HL-60/S4 treated with retinoic acid at 250 ng/mL for 4 days and 3 days (cell line): ENCODE measurements around the gene CCDC149.

Experiments used
- in situ Hi-C: fragments of 300-500 bp; cut with MboI; formaldehyde crosslinking; loops from 2 replicates; pipeline ENCODE4 v1.7.0; 2022; ENCODE audit warnings: low sequenced_read_pairs

Gene CCDC149

DNA sequence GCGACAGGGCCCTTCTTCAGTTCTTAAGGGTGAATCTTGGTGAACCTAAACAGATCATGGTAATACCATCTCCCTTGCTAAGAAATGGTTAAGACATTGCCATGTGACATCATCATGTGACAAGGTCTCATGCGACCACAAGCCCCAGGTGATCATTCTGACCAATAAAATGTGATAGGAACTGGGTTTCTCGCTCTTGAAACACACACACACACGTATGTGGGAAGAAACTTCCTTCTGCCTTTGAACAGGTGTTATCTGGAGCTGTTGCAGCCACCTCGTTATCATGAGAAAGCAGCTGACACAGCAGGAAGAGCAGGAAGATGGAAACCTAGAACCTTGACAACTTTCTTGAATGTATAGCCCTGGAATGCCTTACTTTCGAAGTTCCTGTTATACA is 107.3 kb downstream of the CCDC149 start:
- in situ Hi-C loops = no loop called here

DNA sequence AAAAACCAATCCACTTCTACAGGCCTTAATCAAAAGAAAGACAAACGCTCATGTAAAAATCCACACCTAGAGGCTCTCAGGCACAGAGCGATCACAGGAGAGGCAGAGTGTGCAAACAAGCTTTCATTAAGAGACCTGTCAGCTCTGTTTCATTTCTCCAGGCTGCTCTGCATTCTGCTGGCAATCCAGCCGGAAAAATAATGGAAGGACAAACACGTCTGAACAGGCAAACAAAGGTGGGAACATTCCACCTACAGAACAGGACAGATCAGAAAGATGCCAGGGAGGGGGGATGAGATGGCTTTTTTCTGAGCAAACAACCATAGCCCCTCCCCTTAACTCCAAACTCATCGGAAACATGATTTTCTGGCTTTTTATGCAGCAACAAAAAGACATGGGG is 107.8 kb downstream of the CCDC149 start:
- in situ Hi-C loops = no loop called here

GRCh38 chr4:24802648-24803047 is 110.2 kb downstream of the CCDC149 start:
- in situ Hi-C loops = no loop called here

GRCh38 chr4:24801136-24801855 is 111.5 kb downstream of the CCDC149 start:
- in situ Hi-C loops = no loop called here

GRCh38 chr4:24800325-24800895 is 112.4 kb downstream of the CCDC149 start:
- in situ Hi-C loops = no loop called here

- in situ Hi-C loops = no loop called here
Measured at GRCh38 chr4:24799544-24800324, 113.1 kb downstream of the CCDC149 start.

DNA sequence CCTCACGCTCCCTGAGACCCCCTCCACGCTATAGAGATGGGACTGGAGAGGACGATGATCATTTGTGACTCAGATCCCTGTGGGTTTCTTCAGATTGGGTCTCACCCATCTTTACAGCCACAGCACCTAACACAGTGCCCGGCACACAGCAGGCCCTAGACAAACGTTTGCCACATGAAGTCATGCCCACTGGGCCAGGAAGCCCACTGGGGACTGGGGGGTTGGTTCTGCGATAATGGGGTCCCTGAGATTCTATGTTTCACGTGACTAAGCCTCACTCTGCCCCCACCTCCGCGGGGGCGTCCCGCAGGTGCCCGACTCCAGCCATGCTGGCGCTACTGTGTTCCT is 113.7 kb downstream of the CCDC149 start:
- in situ Hi-C loops = no loop called here

DNA sequence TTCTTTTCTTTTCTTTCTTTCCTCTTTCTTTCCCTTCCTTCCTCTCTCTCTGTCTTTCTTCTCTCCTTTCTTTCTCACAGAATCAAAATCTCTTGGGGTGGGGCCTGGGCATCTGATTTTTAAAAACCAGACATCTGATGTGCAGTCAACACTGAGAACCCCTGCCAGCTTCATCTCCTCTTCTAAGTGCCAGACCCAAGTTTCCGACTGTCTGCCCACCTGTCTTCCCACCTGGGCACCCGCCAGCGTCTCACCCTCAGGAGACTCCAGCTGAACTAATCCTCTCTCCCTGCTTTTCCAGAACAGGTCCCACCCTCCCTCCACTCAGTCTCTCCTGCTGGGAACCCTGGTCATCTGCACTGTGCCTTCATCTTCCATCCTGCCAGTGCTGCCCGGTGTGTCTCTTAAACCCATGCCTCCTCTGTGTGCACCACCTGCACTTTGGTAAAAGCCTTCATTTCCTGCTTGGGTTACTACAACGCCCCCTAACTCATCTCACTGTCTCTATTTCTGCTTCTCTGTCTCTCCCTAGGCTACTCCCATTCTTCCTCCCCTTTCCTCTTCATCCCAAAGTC is 114.7 kb downstream of the CCDC149 start:
- in situ Hi-C loops = no loop called here

DNA sequence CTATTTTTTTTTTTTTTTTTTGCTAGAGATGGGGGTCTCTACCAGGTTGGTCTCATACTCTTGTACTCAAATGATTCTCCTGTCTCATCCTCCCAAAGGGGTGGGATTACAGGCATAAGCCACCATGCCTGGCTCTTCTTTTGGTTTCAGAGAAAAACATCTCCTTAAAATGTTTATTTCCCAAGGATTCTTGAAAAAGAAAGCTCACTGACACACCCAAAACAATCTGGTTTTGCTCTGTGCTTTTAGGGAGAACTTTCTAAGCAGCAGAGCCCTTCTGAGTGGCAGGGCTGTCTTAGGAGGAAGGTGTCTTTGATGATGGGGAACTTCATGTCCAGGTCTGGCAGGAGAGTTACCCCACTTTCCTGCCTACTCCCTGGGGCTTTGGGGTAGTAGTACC is 116.2 kb downstream of the CCDC149 start:
- in situ Hi-C loops = no loop called here

- in situ Hi-C loops = no loop called here
Measured at GRCh38 chr4:24795666-24796381, 117.0 kb downstream of the CCDC149 start.

- in situ Hi-C loops = no loop called here
Measured at GRCh38 chr4:24794916-24795665, 117.8 kb downstream of the CCDC149 start, which contains the start of gene SOD3. SOD3 (plus strand) TSS chr4:24795573; CDS start chr4:24799522, 3,949 bp downstream.

DNA sequence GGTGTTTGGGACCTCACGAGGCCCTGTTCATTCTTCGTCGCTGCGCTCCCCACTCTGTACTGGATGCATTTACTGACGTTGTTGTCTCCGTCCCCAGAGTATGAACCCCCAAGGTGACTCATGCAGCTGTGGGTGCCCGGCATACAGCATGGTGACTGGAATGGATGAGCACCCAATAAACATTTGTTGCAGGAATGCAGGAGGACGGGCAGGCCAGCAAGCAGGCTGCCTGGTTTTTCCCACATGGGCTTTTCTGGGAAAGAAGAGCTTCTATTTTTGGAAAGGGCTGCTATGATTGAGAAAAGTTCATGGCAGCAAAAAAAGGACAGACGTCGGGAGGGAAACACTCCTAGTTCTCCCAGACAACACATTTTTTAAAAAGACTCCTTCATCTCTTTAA is 118.4 kb downstream of the CCDC149 start:
- in situ Hi-C loops = no loop called here

DNA sequence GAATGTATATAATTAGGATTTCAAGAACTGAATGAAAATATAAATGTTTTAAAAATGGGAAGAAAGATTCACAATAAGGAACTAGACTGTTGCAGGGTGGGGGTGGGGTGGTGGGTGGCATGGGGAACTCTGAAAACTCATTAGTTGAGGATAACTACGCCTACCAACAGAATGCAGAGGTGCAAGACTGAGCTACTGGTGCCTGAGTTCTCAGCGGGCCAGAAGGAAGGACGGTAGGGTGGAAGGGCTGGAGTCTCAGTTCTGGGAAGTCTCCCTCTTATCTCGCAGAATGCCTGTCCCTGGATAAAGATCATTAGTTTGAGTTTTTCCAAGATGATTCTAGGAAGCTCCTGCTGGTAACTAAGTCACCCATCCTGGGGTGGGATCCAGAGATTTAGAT is 118.8 kb downstream of the CCDC149 start:
- in situ Hi-C loops = no loop called here

- in situ Hi-C loops = no loop called here
Measured at GRCh38 chr4:24793219-24794005, 119.4 kb downstream of the CCDC149 start.

GRCh38 chr4:24792552-24792951 is 120.3 kb downstream of the CCDC149 start:
- in situ Hi-C loops = no loop called here

- in situ Hi-C loops = no loop called here
Measured at GRCh38 chr4:24791043-24791442, 121.8 kb downstream of the CCDC149 start.

GRCh38 chr4:24783506-24783905 is 129.3 kb downstream of the CCDC149 start:
- in situ Hi-C loops = no loop called here

- in situ Hi-C loops = no loop called here
Measured at GRCh38 chr4:24781999-24782745, 130.7 kb downstream of the CCDC149 start.
